Measurements from ENCODE around the gene MYH1.

DNA sequence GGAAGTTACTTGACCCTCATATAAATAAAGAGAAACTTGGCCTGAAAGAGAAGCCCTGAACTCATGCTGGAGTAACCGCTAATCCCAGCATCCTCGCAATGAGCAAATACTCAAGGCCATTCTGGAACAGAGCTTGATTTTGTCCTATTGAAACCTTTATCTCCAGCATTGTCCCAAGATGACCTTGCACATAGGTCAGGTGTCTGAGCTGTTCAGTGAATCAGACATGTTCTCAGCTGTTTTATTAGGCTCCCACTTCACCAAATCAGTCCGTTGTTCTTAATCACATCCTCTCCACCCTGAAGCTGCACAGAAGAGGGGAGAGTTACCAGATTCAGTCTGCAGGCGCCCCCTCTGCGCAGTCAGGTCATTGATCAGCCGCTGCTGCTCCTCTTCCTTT, 9.1 kb upstream of the MYH1 start:
- TF ChIP-seq POLR2A (IDR thresholded peaks at IDR 0.05; ENCODE audit: low read length) (no peak), GATA1 (IDR thresholded peaks at IDR 0.05; ENCODE audit: low read depth, low read length) (no peak)
